HEK293T (cell line): Measurements from ENCODE around the gene IGSF3.

ENCODE experiments used
- ELF4 ChIP-seq: fragments of 450-650 bp; IDR thresholded peaks from 2 replicates; pipeline ENCODE4 v1.6.1; 2017; ENCODE audit warnings: antibody characterized with exemption
- SP1 ChIP-seq: fragments of 450-650 bp; IDR thresholded peaks from 2 replicates; pipeline ENCODE4 v1.6.1; 2017

DNA sequence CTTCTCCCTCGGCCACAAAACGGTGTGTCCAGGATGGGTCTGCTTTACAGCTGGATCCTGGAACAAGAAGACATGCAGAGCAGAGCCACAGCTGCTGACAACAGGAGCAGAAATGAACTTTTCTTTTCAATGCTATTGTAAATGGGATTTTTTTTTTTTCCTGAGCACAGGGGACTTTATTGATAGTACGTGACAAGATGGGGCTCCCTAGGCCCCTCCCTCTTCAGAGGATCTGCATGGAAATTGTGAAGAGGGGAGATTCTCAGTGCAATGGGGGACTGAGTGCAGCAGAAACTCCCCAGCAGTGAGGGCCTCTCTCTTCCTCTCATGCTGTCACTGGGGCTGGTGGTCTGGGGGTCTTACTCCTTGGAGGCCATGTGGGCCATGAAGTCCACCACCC is 45.9 kb upstream of the IGSF3 start:
- TF ChIP-seq SP1 (no peak), ELF4 (no peak)
